Left renal pelvis (tissue), 4 donors: ENCODE results near the gene CFAP20DC. TPM values are rescaled to one million over a fixed set of nuclear protein-coding genes. Genes with fewer than 3 reads are reported as not detected.
A peak's percentile ranks its signal among the peaks of the same experiment; 100 is the strongest.
"Not testable (repeated sequence)": the region's sequence is repeated elsewhere in the genome, so short reads cannot be mapped to it uniquely, and the experiment has no call there.

ENCODE experiments used
- DNase-seq, 4 donors: peaks; one replicate each; pipeline ENCODE4 v3.0.0-alpha.2; 2013; ENCODE audit warnings: low read depth in 4 of 4, low spot score in 3 of 4
- polyA plus RNA-seq, 4 donors: library from polyadenylated mRNA; unstranded; fragments of 120-200 nt; gene quantifications; one replicate each; pipeline ENCODE4 v1.2.1, GENCODE V29; 2013; ENCODE audit not compliant: insufficient read length in 4 of 4

Gene CFAP20DC
- polyA plus RNA-seq: 1 to 10 TPM; 2.3 to 4.4 (median 3.9) TPM

GRCh38 chr3:59049671-59050331, at the start of gene CFAP20DC:
CFAP20DC (minus strand) TSS chr3:59050025; CDS start chr3:59049631, 394 bp downstream.
- peak; percentile 81 to 89 (median 87) for DNase-seq

DNA sequence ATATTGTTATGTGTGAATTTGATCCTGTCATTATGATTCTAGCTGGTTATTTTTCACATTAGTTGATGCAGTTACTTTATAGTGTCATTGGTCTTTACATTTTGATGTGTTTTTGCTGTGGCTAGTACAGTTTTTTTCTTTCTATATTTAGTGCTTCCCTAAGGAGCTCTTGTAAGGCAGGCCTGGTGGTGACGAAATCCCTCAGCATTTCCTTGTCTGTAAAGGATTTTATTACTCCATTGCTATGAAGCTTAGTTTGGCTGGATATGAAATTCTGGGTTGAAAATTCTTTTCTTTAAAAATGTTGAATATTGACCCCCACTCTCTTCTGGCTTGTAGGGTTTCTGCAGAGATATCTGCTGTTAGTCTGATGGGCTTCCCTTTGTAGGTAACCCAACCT, 48.7 kb upstream of the CFAP20DC start:
- DNase-seq: not testable (repeated sequence)

- no peak for DNase-seq
These were observed 44.6 kb upstream of the CFAP20DC start for GRCh38 chr3:59094446-59094845.

GRCh38 chr3:59093521-59093920, 43.7 kb upstream of the CFAP20DC start:
- no peak for DNase-seq

GRCh38 chr3:59088761-59089160, 38.9 kb upstream of the CFAP20DC start:
- no peak for DNase-seq

DNA sequence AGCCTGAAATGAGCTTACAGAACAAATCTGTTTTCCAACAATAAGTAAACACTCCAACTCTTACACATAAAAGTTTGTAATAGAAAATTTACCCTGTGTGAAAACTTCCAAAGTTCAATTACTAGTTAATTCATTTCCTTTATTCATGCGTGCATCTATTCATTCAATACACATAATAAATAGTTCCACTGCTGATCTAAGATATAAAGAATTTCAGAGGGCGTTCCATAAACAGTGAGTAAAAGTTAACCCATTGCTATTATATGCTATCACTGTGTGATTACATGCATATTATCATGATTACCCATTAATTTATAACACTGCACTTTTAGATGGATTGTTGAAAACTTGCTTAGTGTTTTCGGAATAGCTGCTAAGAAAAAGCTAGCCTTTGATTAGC, 36.2 kb upstream of the CFAP20DC start:
- no peak for DNase-seq

- peak in 1 of 4 donors; percentile 1 for DNase-seq
These were observed 34.8 kb upstream of the CFAP20DC start for GRCh38 chr3:59084583-59084982.

DNA sequence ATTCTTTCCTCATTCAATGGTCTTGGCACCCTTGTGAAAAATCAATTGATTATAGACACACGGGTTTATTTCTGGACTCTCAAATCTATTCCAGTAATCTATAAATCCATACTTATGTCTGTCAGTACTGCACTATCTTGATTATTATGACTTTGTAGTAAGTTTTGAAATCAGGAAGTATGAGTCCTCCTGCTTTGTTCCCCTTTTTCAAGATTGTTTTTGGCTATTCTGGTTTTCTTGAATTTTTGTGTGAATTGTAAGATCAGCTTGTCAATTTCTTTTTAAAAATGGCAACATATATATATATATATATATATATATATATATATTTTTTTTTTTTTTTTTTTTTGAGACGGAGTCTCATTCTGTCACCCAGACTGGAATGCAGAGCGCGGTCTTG, 32.3 kb upstream of the CFAP20DC start:
- no peak for DNase-seq

GRCh38 chr3:59081071-59081470, 31.2 kb upstream of the CFAP20DC start:
- no peak for DNase-seq

GRCh38 chr3:59079962-59080361, 30.1 kb upstream of the CFAP20DC start:
- no peak for DNase-seq

DNA sequence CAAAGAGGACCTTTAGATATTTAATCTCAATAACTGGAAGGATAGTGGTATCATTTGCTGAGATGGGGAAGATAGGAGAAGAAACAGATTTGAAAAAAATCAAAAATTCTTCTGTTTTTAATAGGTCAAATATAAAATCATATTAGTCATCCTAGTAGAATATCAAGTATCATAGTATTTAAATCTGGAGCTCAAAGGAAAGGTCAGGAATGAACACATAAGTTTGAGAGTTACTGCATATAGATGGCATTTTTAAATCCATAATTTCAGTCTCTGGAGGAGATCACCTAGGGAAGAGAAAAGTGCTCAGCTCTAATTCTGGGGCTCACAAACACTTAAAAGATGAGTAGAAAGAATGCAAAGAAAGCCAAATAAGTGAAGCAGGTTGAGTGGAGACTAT, 24.9 kb upstream of the CFAP20DC start:
- no peak for DNase-seq

DNA sequence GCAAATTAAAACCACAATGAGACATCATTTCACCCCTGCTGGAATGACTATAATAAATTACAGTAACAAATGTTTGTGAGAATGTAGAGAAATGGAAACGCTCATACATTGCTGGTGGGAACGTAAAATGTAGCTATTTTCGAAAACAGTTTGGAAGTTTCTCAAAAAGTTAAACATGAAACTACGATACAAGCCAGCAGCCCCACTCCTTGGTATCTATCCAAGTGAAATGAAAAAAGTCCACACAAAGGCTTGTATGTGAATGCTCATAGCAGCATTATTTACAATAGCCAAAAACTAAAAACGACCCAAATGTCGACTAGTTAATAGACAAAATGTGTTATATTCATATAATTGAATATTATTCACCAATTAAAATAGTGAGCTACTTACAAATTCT, 22.9 kb upstream of the CFAP20DC start:
- no peak for DNase-seq

- DNase-seq: no peak
These were observed 20.0 kb upstream of the CFAP20DC start for GRCh38 chr3:59069838-59070237.

GRCh38 chr3:59065240-59065639, 15.4 kb upstream of the CFAP20DC start:
- DNase-seq: no peak

DNA sequence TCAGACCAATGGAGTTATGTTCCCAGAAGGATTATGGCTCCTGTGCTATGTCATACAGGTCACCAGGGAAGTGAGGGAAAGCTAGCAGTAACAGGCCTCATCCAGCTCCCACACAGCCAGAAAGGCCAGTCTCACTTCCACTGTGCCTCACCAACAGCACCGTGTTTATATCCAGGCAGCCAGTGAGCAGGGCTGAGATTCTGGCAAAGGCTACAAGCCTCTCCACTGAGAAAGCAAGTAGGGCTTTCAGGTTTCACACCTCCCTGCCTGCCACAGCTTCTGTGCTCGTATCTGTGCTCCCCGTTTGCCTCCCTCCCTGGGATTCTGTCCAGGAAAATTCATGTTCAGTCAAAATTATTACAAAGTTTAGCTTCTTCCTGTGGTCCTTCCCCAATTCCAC, 14.9 kb upstream of the CFAP20DC start:
- no peak for DNase-seq

DNA sequence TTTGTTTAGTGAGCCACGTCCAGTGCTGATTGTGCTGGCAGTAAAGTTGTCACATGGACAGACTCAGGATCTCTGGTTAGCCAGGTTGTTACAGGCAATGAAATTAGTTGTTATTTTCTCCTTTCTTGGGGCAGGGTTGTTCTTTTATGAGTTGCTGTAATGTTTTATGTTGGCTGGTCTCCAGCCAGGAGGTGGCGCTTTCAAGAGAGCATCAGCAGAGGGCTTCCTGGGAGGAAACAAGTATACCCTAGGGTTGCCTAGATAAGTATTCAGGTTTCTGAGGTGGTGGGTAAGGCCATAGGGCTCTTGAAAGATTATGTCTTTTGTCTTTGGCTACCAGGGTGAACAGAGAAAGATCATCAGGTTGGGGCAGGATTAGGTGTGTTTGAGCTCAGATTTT, 14.5 kb upstream of the CFAP20DC start:
- no peak for DNase-seq

- DNase-seq: no peak
These were observed 6.9 kb upstream of the CFAP20DC start for GRCh38 chr3:59056706-59057105.

DNA sequence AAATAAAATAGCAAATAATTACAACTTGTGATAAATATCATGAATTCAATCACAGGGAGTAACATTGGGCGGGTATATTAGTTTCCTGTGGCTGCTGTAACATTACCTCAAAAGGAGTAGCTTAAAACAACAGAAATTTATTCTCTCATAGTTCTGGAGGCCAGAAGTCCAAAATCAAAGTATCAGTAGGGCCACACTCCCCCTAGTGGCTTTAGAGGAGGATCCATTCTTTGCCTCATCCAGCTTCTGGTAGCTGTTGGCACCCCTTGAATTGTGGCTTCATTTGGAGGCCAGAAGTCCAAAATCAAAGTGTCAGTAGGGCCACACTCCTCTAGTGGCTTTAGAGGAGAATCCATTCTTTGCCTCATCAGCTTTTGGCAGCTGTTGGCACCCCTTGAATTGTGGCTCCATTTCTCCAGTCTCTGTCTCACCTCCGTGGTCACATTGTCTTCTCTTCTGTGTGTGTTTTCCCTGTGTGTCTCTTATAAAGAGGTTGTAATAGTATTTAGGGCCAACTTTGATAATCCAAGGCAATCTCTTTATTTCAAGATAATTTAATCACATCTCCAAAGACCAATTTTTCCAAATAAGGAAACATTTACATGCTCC, 3.1 kb upstream of the CFAP20DC start:
- no peak for DNase-seq

- not testable (repeated sequence) for DNase-seq
These were observed 1.1 kb upstream of the CFAP20DC start for GRCh38 chr3:59050811-59051414.

- DNase-seq: no peak
These were observed 3.0 kb downstream of the CFAP20DC start for GRCh38 chr3:59046839-59047238.

DNA sequence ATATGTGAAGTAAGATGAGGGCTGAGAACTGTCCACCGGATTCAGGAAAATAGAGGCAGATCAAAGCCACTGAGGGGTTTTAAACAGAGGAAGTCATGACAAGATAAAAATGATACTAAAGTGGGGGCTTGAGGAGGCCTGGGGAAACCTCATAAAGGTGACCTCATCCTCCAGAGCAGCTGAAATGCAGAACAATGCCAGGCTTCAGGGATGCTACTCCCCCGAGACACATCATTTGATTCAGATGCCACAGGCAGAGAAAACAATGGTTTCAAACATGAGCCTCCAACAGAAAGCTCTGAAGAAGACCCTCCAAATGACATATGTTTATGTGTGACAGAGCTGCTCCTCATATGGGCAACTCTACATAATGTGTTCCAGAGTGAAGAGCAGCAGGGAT, 6.4 kb downstream of the CFAP20DC start:
- DNase-seq: no peak

GRCh38 chr3:59040902-59041301, 8.9 kb downstream of the CFAP20DC start:
- DNase-seq: no peak
